ENCODE data around the gene TOR2A.

DNA sequence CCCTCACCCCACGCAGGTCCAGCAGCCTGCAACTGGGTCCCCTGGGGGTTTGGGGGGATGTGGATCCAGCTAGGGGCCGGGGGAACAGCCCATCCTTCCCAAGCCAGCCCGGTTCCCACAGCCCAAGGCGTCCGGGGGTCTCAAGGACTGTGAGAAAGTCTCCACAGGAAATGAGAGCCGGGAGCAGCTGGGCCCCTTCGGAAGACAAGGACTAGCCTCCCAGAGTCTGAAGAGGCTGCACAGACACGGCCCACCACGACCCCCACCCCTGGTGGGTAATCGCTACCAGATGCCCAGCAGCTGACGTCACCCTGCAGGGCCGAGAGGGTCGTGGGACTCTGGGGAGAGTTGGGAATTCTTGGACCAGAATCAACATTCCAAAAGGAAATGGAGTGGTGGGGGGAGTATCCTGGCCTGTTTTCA is 32.8 kb upstream of the TOR2A start:
- TF ChIP-seq, protein P1, sequence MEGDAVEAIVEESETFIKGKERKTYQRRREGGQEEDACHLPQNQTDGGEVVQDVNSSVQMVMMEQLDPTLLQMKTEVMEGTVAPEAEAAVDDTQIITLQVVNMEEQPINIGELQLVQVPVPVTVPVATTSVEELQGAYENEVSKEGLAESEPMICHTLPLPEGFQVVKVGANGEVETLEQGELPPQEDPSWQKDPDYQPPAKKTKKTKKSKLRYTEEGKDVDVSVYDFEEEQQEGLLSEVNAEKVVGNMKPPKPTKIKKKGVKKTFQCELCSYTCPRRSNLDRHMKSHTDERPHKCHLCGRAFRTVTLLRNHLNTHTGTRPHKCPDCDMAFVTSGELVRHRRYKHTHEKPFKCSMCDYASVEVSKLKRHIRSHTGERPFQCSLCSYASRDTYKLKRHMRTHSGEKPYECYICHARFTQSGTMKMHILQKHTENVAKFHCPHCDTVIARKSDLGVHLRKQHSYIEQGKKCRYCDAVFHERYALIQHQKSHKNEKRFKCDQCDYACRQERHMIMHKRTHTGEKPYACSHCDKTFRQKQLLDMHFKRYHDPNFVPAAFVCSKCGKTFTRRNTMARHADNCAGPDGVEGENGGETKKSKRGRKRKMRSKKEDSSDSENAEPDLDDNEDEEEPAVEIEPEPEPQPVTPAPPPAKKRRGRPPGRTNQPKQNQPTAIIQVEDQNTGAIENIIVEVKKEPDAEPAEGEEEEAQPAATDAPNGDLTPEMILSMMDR (IDR thresholded peaks at IDR 0.05): no peak
- TF ChIP-seq POLR2A (IDR thresholded peaks at IDR 0.05) (no peak), POLR2AphosphoS5 (IDR thresholded peaks at IDR 0.05) (no peak)

Measured in breast epithelium (tissue), 3 donors.